H9 (cell line): Measurements from ENCODE around the gene TNFRSF11A. TPM values are rescaled to one million over a fixed set of nuclear protein-coding genes. Genes with fewer than 3 reads are reported as not detected.

Source experiments
- DNase-seq: peaks from one replicate; pipeline ENCODE4 v3.0.0-alpha.2; 2017
- H2AFZ ChIP-seq: one replicate; pipeline ENCODE4 v1.6.1; 2013; ENCODE audit warnings: mild to moderate bottlenecking, low read length, control low read depth, moderate library complexity
- H2AK5ac ChIP-seq: 2 replicates; pipeline ENCODE4 v1.6.1; 2013; ENCODE audit warnings: low read length, control low read depth, mixed read lengths; ENCODE audit not compliant: insufficient read length
- H2BK120ac ChIP-seq: one replicate; pipeline ENCODE4 v1.6.1; 2013; ENCODE audit warnings: low read depth, mild to moderate bottlenecking, low read length, control low read depth, inconsistent platforms; ENCODE audit not compliant: poor library complexity, severe bottlenecking
- H2BK12ac ChIP-seq: 2 replicates; pipeline ENCODE4 v1.6.1; 2013; ENCODE audit warnings: low read length, control low read depth, mixed read lengths, low read depth; ENCODE audit not compliant: insufficient read length
- H2BK15ac ChIP-seq: 2 replicates; pipeline ENCODE4 v1.6.1; 2013; ENCODE audit warnings: low read depth, low read length, control low read depth
- H2BK20ac ChIP-seq: one replicate; pipeline ENCODE4 v1.6.1; 2013; ENCODE audit warnings: low read depth, mild to moderate bottlenecking, low read length, control low read depth, inconsistent platforms; ENCODE audit not compliant: poor library complexity, severe bottlenecking
- H2BK5ac ChIP-seq: 2 replicates; pipeline ENCODE4 v1.6.1; 2013; ENCODE audit warnings: low read length, control low read depth, mixed read lengths; ENCODE audit not compliant: insufficient read length
- H3K14ac ChIP-seq: 2 replicates; pipeline ENCODE4 v1.6.1; 2013; ENCODE audit warnings: low read length, control low read depth; ENCODE audit not compliant: insufficient read depth
- H3K18ac ChIP-seq: 2 replicates; pipeline ENCODE4 v1.6.1; 2013; ENCODE audit warnings: low read depth, mild to moderate bottlenecking, mixed read lengths, low read length, control low read depth; ENCODE audit not compliant: insufficient read length
- H3K23ac ChIP-seq: 2 replicates; pipeline ENCODE4 v1.6.1; 2013; ENCODE audit warnings: low read length, control low read depth, mixed read lengths, low read depth; ENCODE audit not compliant: insufficient read length
- H3K23me2 ChIP-seq: 2 replicates; pipeline ENCODE4 v1.6.1; 2013; ENCODE audit warnings: low read depth, mild to moderate bottlenecking, mixed read lengths, low read length, control low read depth; ENCODE audit not compliant: insufficient read length, poor library complexity, severe bottlenecking
- H3K27ac ChIP-seq: 2 replicates; pipeline ENCODE4 v1.5.1; 2013; ENCODE audit warnings: low read length, control low read depth, mixed read lengths, low read depth; ENCODE audit not compliant: insufficient read length
- H3K27me3 ChIP-seq: 2 replicates; pipeline ENCODE4 v1.6.1; 2013; ENCODE audit warnings: low read length, control low read depth, inconsistent platforms; ENCODE audit not compliant: insufficient read depth
- H3K4ac ChIP-seq: 2 replicates; pipeline ENCODE4 v1.6.1; 2013; ENCODE audit warnings: low read depth, mild to moderate bottlenecking, control low read depth, inconsistent platforms, low read length, moderate library complexity
- H3K4me1 ChIP-seq: 2 replicates; pipeline ENCODE4 v1.6.1; 2013; ENCODE audit warnings: low read length, control low read depth, inconsistent platforms; ENCODE audit not compliant: insufficient read depth
- H3K4me2 ChIP-seq: 2 replicates; pipeline ENCODE4 v1.6.1; 2013; ENCODE audit warnings: low read length, control low read depth, mixed read lengths; ENCODE audit not compliant: insufficient read length, insufficient read depth
- H3K56ac ChIP-seq: 2 replicates; pipeline ENCODE4 v1.6.1; 2013; ENCODE audit warnings: low read depth, mild to moderate bottlenecking, mixed read lengths, low read length, control low read depth; ENCODE audit not compliant: insufficient read length
- H3K79me1 ChIP-seq: 2 replicates; pipeline ENCODE4 v1.6.1; 2013; ENCODE audit warnings: low read depth, mild to moderate bottlenecking, moderate library complexity, low read length, control low read depth, inconsistent platforms; ENCODE audit not compliant: insufficient read depth, poor library complexity, severe bottlenecking
- H3K79me2 ChIP-seq: 2 replicates; pipeline ENCODE4 v1.6.1; 2013; ENCODE audit warnings: low read length, control low read depth, inconsistent platforms; ENCODE audit not compliant: insufficient read depth
- H3K9ac ChIP-seq: 2 replicates; pipeline ENCODE4 v1.6.1; 2013; ENCODE audit warnings: low read length, control low read depth, mixed read lengths; ENCODE audit not compliant: insufficient read length; ENCODE audit errors: extremely low read depth
- H3K9me3 ChIP-seq: one replicate; pipeline ENCODE4 v1.6.1; 2013; ENCODE audit warnings: low read depth, low read length, inconsistent platforms; ENCODE audit not compliant: control insufficient read depth
- H3T11ph ChIP-seq: one replicate; pipeline ENCODE4 v1.6.1; 2013; ENCODE audit warnings: mild to moderate bottlenecking, low read length, control low read depth, inconsistent platforms
- H4K20me1 ChIP-seq: one replicate; pipeline ENCODE4 v1.6.1; 2013; ENCODE audit not compliant: control insufficient read depth, insufficient read length, insufficient read depth
- H4K5ac ChIP-seq: 2 replicates; pipeline ENCODE4 v1.6.1; 2013; ENCODE audit warnings: low read depth, mild to moderate bottlenecking, mixed read lengths, low read length, control low read depth; ENCODE audit not compliant: insufficient read length
- H4K8ac ChIP-seq: replicated peaks from 2 replicates; pipeline ENCODE4 v1.6.1; 2013; ENCODE audit warnings: low read length, control low read depth, mixed read lengths, low read depth; ENCODE audit not compliant: insufficient read length
- H4K91ac ChIP-seq: 2 replicates; pipeline ENCODE4 v1.6.1; 2013; ENCODE audit warnings: low read depth, mild to moderate bottlenecking, moderate library complexity, mixed read lengths, low read length, control low read depth; ENCODE audit not compliant: insufficient read length
- H3K27ac Mint-ChIP-seq, 3 experiments: 2 replicates in 2 of 3; 3 replicates in 1 of 3; pipeline ENCODE4 v1.8.0; 2020 to 2021; ENCODE audit warnings: mixed read lengths in 3 of 3, mild to moderate bottlenecking in 1 of 3, moderate library complexity in 1 of 3
- H3K27me3 Mint-ChIP-seq: 2 replicates; pipeline ENCODE4 v1.8.0; 2021; ENCODE audit warnings: low read depth, mild to moderate bottlenecking, moderate library complexity, mixed read lengths
- H3K36me3 Mint-ChIP-seq, 3 experiments: 2 replicates in 2 of 3; 3 replicates in 1 of 3; pipeline ENCODE4 v1.8.0; 2020 to 2021; ENCODE audit warnings: low read depth in 3 of 3, mixed read lengths in 3 of 3; ENCODE audit not compliant: insufficient read depth in 1 of 3
- H3K4me1 Mint-ChIP-seq, 2 experiments: 2 replicates each; pipeline ENCODE4 v1.8.0; 2020; ENCODE audit warnings: mixed read lengths in 2 of 2
- H3K4me3 Mint-ChIP-seq, 2 experiments: 2 replicates in 1 of 2; 3 replicates in 1 of 2; pipeline ENCODE4 v1.8.0; 2020 to 2021; ENCODE audit warnings: mild to moderate bottlenecking in 2 of 2, mixed read lengths in 2 of 2, moderate library complexity in 1 of 2
- H3K9me3 Mint-ChIP-seq, 2 experiments: 2 replicates in 1 of 2; 3 replicates in 1 of 2; pipeline ENCODE4 v1.8.0; 2020; ENCODE audit warnings: mild to moderate bottlenecking in 2 of 2, mixed read lengths in 2 of 2, moderate library complexity in 1 of 2
- WGBS: extraction: QIAGEN DNeasy Blood & Tissue Kit; methylation state at CpG from one replicate; pipeline ENCODE4 v1.1.7; 2013; ENCODE audit warnings: missing lambda C conversion rate, low lambda C conversion rate, mixed read lengths; ENCODE audit not compliant: insufficient read length; ENCODE audit errors: extremely low coverage; 5-methylcytosine and 5-hydroxymethylcytosine counted together
- total RNA-seq: library from RNA; stranded (reverse); gene quantifications from 2 replicates; pipeline ENCODE4 v1.2.1, GENCODE V29; 2021
- TF ChIP-seq, protein P1 (sequence below): fragments of 200-600 bp; sonication (generic); conservative IDR thresholded peaks from 3 replicates; pipeline ENCODE4 v1.8.0; 2021; ENCODE audit warnings: antibody characterized with exemption, mild to moderate bottlenecking

The TNFRSF11A gene
- total RNA-seq, 1 experiment from 2014 or later, result 7.8 TPM

DNA sequence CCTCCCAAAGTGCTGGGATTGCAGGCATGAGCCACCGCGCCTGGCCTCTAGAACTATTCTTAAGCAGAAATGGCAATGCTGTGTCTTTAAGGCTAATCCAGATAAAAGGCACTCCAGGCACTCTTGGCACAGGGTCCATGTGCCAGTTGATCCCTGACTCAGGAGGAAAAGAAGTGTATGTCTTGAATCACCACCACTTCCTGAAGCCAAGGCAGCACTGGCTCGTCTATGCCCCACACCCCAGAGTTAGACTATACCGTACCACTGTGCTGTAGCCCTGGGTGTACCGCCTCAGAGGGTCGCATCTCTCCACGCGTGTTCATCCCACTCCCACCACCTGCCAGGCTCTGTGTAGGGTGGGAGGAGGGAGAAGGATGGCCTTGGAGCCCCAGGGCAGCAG lies 9.0 kb downstream of the TNFRSF11A start:
- Histone ChIP-seq H3K23me2 (no peaks in the 10 kb centered on the region), H4K91ac (no peak overlapping the region), H3K79me2 (no peaks in the 10 kb centered on the region), H2BK120ac (no peak overlapping the region), H4K5ac (no peak overlapping the region), H2BK15ac (no peak overlapping the region), H2BK20ac (no peak overlapping the region), H3K9me3 (no peaks in the 10 kb centered on the region), H3K4me1 (peaks cover 7% of the 10 kb centered on the region; the same call in 1 of the 2 replicates), H2AK5ac (no peak overlapping the region), H3K9ac (no peak overlapping the region), H3K56ac (no peak overlapping the region), H3K79me1 (no peaks in the 10 kb centered on the region), H2BK5ac (no peak overlapping the region), H3K14ac (no peak overlapping the region), H2AFZ (no peak overlapping the region), H3K4ac (no peak overlapping the region), H3K27ac (no peak overlapping the region), H4K20me1 (no peaks in the 10 kb centered on the region), H2BK12ac (no peak overlapping the region), H3K23ac (no peak overlapping the region), H3K27me3 (no peaks in the 10 kb centered on the region), H3T11ph (no peak overlapping the region), H3K4me2 (no peak overlapping the region), H3K18ac (no peak overlapping the region), H4K8ac (no peak overlapping the region)
- Mint-ChIP-seq H3K27me3 (peaks cover 10% of the 10 kb centered on the region), H3K4me3 (no peak overlapping the region), H3K27ac (no peak overlapping the region), H3K9me3 (no peaks in the 10 kb centered on the region), H3K36me3 (no peaks in the 10 kb centered on the region), H3K4me1 (peaks cover 34 to 53% of the 10 kb centered on the region in 2 experiments)
- no peak for DNase-seq
- TF ChIP-seq, protein P1, sequence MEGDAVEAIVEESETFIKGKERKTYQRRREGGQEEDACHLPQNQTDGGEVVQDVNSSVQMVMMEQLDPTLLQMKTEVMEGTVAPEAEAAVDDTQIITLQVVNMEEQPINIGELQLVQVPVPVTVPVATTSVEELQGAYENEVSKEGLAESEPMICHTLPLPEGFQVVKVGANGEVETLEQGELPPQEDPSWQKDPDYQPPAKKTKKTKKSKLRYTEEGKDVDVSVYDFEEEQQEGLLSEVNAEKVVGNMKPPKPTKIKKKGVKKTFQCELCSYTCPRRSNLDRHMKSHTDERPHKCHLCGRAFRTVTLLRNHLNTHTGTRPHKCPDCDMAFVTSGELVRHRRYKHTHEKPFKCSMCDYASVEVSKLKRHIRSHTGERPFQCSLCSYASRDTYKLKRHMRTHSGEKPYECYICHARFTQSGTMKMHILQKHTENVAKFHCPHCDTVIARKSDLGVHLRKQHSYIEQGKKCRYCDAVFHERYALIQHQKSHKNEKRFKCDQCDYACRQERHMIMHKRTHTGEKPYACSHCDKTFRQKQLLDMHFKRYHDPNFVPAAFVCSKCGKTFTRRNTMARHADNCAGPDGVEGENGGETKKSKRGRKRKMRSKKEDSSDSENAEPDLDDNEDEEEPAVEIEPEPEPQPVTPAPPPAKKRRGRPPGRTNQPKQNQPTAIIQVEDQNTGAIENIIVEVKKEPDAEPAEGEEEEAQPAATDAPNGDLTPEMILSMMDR, result no peak
- WGBS, result no CpG with 5 or more reads among the region's 8 CpGs
